Measurements from ENCODE around the gene PPP1R27.

PPP1R27 gene

GRCh38 chr17:81822996-81823819, 11.6 kb downstream of the PPP1R27 start:
- in situ Hi-C loops (cut with HindIII; ENCODE audit: low sequenced_read_pairs), result no loop called here

GRCh38 chr17:81822312-81822637, 12.6 kb downstream of the PPP1R27 start:
- in situ Hi-C loops (cut with HindIII; ENCODE audit: low sequenced_read_pairs), result no loop called here

GRCh38 chr17:81821603-81822311, 13.1 kb downstream of the PPP1R27 start:
- in situ Hi-C loops (cut with HindIII; ENCODE audit: low sequenced_read_pairs), result no loop called here

- in situ Hi-C loops (cut with HindIII; ENCODE audit: low sequenced_read_pairs), result no loop called here
Measured at GRCh38 chr17:81821147-81821546, 13.7 kb downstream of the PPP1R27 start.

- in situ Hi-C loops (cut with HindIII; ENCODE audit: low sequenced_read_pairs), result no loop called here
Measured at GRCh38 chr17:81819708-81820107, 15.1 kb downstream of the PPP1R27 start.

- in situ Hi-C loops (cut with HindIII; ENCODE audit: low sequenced_read_pairs), result no loop called here
Measured at GRCh38 chr17:81817758-81818147, 17.1 kb downstream of the PPP1R27 start.

GRCh38 chr17:81815646-81815986, 19.2 kb downstream of the PPP1R27 start:
- in situ Hi-C loops (cut with HindIII; ENCODE audit: low sequenced_read_pairs), result no loop called here

GRCh38 chr17:81814748-81815645, 19.9 kb downstream of the PPP1R27 start:
- in situ Hi-C loops (cut with HindIII; ENCODE audit: low sequenced_read_pairs), result no loop called here

- in situ Hi-C loops (cut with HindIII; ENCODE audit: low sequenced_read_pairs), result no loop called here
Measured at GRCh38 chr17:81813861-81814683, 20.8 kb downstream of the PPP1R27 start.

GRCh38 chr17:81813371-81813684, 21.5 kb downstream of the PPP1R27 start:
- in situ Hi-C loops (cut with HindIII; ENCODE audit: low sequenced_read_pairs), result no loop called here

- in situ Hi-C loops (cut with HindIII; ENCODE audit: low sequenced_read_pairs), result no loop called here
Measured at GRCh38 chr17:81812571-81813370, 22.1 kb downstream of the PPP1R27 start.

- in situ Hi-C loops (cut with HindIII; ENCODE audit: low sequenced_read_pairs), result no loop called here
Measured at GRCh38 chr17:81811705-81812570, 22.9 kb downstream of the PPP1R27 start.

- in situ Hi-C loops (cut with HindIII; ENCODE audit: low sequenced_read_pairs), result no loop called here
Measured at GRCh38 chr17:81810892-81811704, 23.8 kb downstream of the PPP1R27 start.

- in situ Hi-C loops (cut with HindIII; ENCODE audit: low sequenced_read_pairs), result no loop called here
Measured at GRCh38 chr17:81810476-81810875, 24.4 kb downstream of the PPP1R27 start.

- in situ Hi-C loops (cut with HindIII; ENCODE audit: low sequenced_read_pairs), result no loop called here
Measured at GRCh38 chr17:81809556-81809998, 25.3 kb downstream of the PPP1R27 start.

- in situ Hi-C loops (cut with HindIII; ENCODE audit: low sequenced_read_pairs), result no loop called here
Measured at GRCh38 chr17:81808778-81809555, 25.9 kb downstream of the PPP1R27 start.

GRCh38 chr17:81807839-81808238, 27.0 kb downstream of the PPP1R27 start:
- in situ Hi-C loops (cut with HindIII; ENCODE audit: low sequenced_read_pairs), result no loop called here

Measured in endothelial cell of hepatic sinusoid (primary cell).